SK-N-SH (cell line): ENCODE results near the gene SCARF1. TPM values are rescaled to one million over a fixed set of nuclear protein-coding genes. Genes with fewer than 3 reads are reported as not detected.
A peak's percentile ranks its signal among the peaks of the same experiment; 100 is the strongest.

Experiments used
- CTCF ChIA-PET: fragments of 300-600, 350-600 bp; formaldehyde crosslinking; extraction: SDS; loops from one replicate; lab custom pipeline; 2021; lab: Yijun Ruan, JAX
- POLR2A ChIA-PET: fragments of 350-600 bp; sonication (Branson Sonifier 250); formaldehyde crosslinking; extraction: SDS; loops from one replicate; lab custom pipeline; 2020; ENCODE audit warnings: antibody characterized with exemption, inconsistent platforms; lab: Yijun Ruan, JAX
- DNase-seq: peaks from one replicate; pipeline ENCODE4 v3.0.0; 2012
- H2AFZ ChIP-seq: fragments of 200-600 bp; sonication (generic); 2 replicates; pipeline ENCODE4 v1.8.1; 2016; ENCODE audit warnings: antibody characterized with exemption, mild to moderate bottlenecking, low read depth
- H3F3A ChIP-seq: fragments of 200-600 bp; sonication (generic); replicated peaks from 2 replicates; pipeline ENCODE3; 2016; ENCODE audit warnings: antibody characterized with exemption, mild to moderate bottlenecking; ENCODE audit not compliant: insufficient read depth
- H3K27ac ChIP-seq, 2 experiments: fragments of 200-500 bp in 1 of 2; fragments of 200-600 bp in 1 of 2; sonication (Bioruptor generic) in 1 of 2; sonication (generic), shearing (Covaris generic) in 1 of 2; 2 replicates each; pipeline versions ENCODE4 v1.5.1 to v1.6.1; 2014 to 2016; ENCODE audit warnings: low read depth in 2 of 2, inconsistent platforms in 1 of 2, low read length in 1 of 2, mild to moderate bottlenecking in 1 of 2, mixed read lengths in 1 of 2
- H3K27me3 ChIP-seq: fragments of 200-600 bp; sonication (generic), shearing (Covaris generic); 2 replicates; pipeline ENCODE4 v1.6.1; 2016; ENCODE audit warnings: mixed run types; ENCODE audit not compliant: insufficient read depth
- H3K36me3 ChIP-seq, 2 experiments: fragments of 200-500 bp in 1 of 2; fragments of 200-600 bp in 1 of 2; sonication (Bioruptor generic) in 1 of 2; sonication (generic) in 1 of 2; replicated peaks in 1 of 2; 2 replicates each; pipeline versions ENCODE3 to v1.5.1; 2014 to 2016; ENCODE audit warnings: low read length in 1 of 2, mild to moderate bottlenecking in 1 of 2; ENCODE audit not compliant: insufficient read depth in 2 of 2, control insufficient read depth in 1 of 2
- H3K4me1 ChIP-seq, 2 experiments: fragments of 200-500 bp in 1 of 2; fragments of 200-600 bp in 1 of 2; sonication (Bioruptor generic) in 1 of 2; sonication (generic), shearing (Covaris generic) in 1 of 2; 2 replicates each; pipeline versions ENCODE4 v1.5.1 to v1.6.1; 2014 to 2016; ENCODE audit warnings: low read depth in 1 of 2, low read length in 1 of 2, mixed run types in 1 of 2; ENCODE audit not compliant: insufficient read depth in 2 of 2, control insufficient read depth in 1 of 2
- H3K4me2 ChIP-seq: fragments of 200-600 bp; sonication (generic), shearing (Covaris generic); 2 replicates; pipeline ENCODE4 v1.6.1; 2017; ENCODE audit warnings: mixed run types
- H3K4me3 ChIP-seq, 2 experiments: fragments of 200-500 bp in 1 of 2; fragments of 200-600 bp in 1 of 2; sonication (Bioruptor generic) in 1 of 2; sonication (generic), shearing (Covaris generic) in 1 of 2; 2 replicates each; pipeline versions ENCODE4 v1.5.1 to v1.8.1; 2014 to 2016; ENCODE audit warnings: low read depth in 2 of 2, inconsistent platforms in 1 of 2, low read length in 1 of 2, mild to moderate bottlenecking in 1 of 2, mixed read lengths in 1 of 2, moderate library complexity in 1 of 2
- H3K79me2 ChIP-seq: fragments of 200-600 bp; sonication (generic); 2 replicates; pipeline ENCODE4 v1.8.1; 2017; ENCODE audit warnings: mild to moderate bottlenecking; ENCODE audit not compliant: insufficient read depth
- H3K9ac ChIP-seq: fragments of 200-600 bp; sonication (generic); 2 replicates; pipeline ENCODE4 v1.6.1; 2017; ENCODE audit warnings: mixed run types
- H3K9me2 ChIP-seq: fragments of 200-600 bp; sonication (generic); 2 replicates; pipeline ENCODE4 v1.6.1; 2017; ENCODE audit warnings: mixed run types
- H3K9me3 ChIP-seq: fragments of 200-600 bp; sonication (generic); 2 replicates; pipeline ENCODE4 v1.6.1; 2017; ENCODE audit warnings: mixed run types, mild to moderate bottlenecking, moderate library complexity
- H4K20me1 ChIP-seq: fragments of 200-600 bp; sonication (generic); 2 replicates; pipeline ENCODE4 v1.6.1; 2017; ENCODE audit warnings: mild to moderate bottlenecking, mixed run types; ENCODE audit not compliant: insufficient read depth
- CTCF ChIP-seq: fragments of 200-600 bp; sonication (generic); IDR thresholded peaks from 2 replicates; pipeline ENCODE4 v1.6.1; 2017; ENCODE audit warnings: antibody characterized with exemption, mild to moderate bottlenecking, moderate library complexity
- ELF1 ChIP-seq: IDR thresholded peaks from 2 replicates; pipeline ENCODE4 v1.4.0; 2012
- EP300 ChIP-seq, 2 experiments: IDR thresholded peaks; 2 replicates each; pipeline versions ENCODE4 v1.4.0 to v1.6.1; 2012; ENCODE audit warnings: borderline replicate concordance in 1 of 2, low read depth in 1 of 2, low read length in 1 of 2
- EZH2phosphoT487 ChIP-seq: fragments of 200-600 bp; sonication (generic); IDR thresholded peaks from 2 replicates; pipeline ENCODE4 v1.6.1; 2017; ENCODE audit warnings: low read depth, mixed run types, mild to moderate bottlenecking, antibody characterized with exemption, moderate library complexity, borderline replicate concordance
- FOSL2 ChIP-seq: IDR thresholded peaks from 2 replicates; pipeline ENCODE4 v1.4.0; 2012; ENCODE audit warnings: low read depth, mild to moderate bottlenecking, moderate library complexity, borderline replicate concordance
- GABPA ChIP-seq: IDR thresholded peaks from 2 replicates; pipeline ENCODE4 v1.4.0; 2012; ENCODE audit warnings: low read depth, mild to moderate bottlenecking
- IRF3 ChIP-seq: fragments of 150-350 bp; IDR thresholded peaks from 2 replicates; pipeline ENCODE4 v1.6.1; 2016; ENCODE audit warnings: mild to moderate bottlenecking, low read depth, low read length
- NFIC ChIP-seq: IDR thresholded peaks from 2 replicates; pipeline ENCODE4 v1.4.0; 2012; ENCODE audit warnings: borderline replicate concordance
- NRF1 ChIP-seq: IDR thresholded peaks from 2 replicates; pipeline ENCODE4 v1.6.1; 2012; ENCODE audit warnings: low read depth, mild to moderate bottlenecking, low read length
- RAD21 ChIP-seq: IDR thresholded peaks from 2 replicates; pipeline ENCODE4 v1.6.1; 2012; ENCODE audit warnings: mild to moderate bottlenecking, low read length
- REST ChIP-seq: IDR thresholded peaks from 2 replicates; pipeline ENCODE4 v1.6.1; 2012; ENCODE audit warnings: mild to moderate bottlenecking, low read depth, low read length, moderate library complexity
- SMC3 ChIP-seq: IDR thresholded peaks from 2 replicates; pipeline ENCODE4 v1.6.1; 2012; ENCODE audit warnings: low read depth, low read length, improper control_type of control experiment
- TAF1 ChIP-seq: IDR thresholded peaks from 2 replicates; pipeline ENCODE4 v1.6.1; 2012; ENCODE audit warnings: low read depth, mild to moderate bottlenecking, low read length, moderate library complexity, borderline replicate concordance
- USF1 ChIP-seq: IDR thresholded peaks from 2 replicates; pipeline ENCODE4 v1.4.0; 2012; ENCODE audit warnings: low read depth, borderline replicate concordance
- YY1 ChIP-seq: IDR thresholded peaks from 2 replicates; pipeline ENCODE4 v1.4.0; 2012; ENCODE audit warnings: low read depth, mild to moderate bottlenecking
- WGBS: methylation state at CpG from one replicate; pipeline ENCODE4 v1.1.6; 2017; ENCODE audit warnings: low lambda C conversion rate; 5-methylcytosine and 5-hydroxymethylcytosine counted together
- polyA plus RNA-seq, 3 experiments: library from polyadenylated mRNA; depleted of rRNA; stranded (reverse); fragments of >200 nt; gene quantifications; 2 replicates each; pipeline ENCODE4 v1.2.3, GENCODE V29; 2012

The SCARF1 gene
- polyA plus RNA-seq, 1 of the 3 experiments (the other 2 are of a cell fraction): 0.39 TPM

GRCh38 chr17:1648963-1649843 is 3.7 kb upstream of the SCARF1 start (continued):
- TF ChIP-seq IRF3 (no peak), USF1 (peak; percentile 20; the same call in 1 of the 2 replicates), REST (0 out of 2 replicates have a peak, but pooled peaks have one; percentile 21), TAF1 (peak; percentile 44; the same call in 1 of the 2 replicates), GABPA (no peak), FOSL2 (peak; percentile 71), EZH2phosphoT487 (no peak), SMC3 (peak; percentile 81; the same call in 1 of the 2 replicates), ELF1 (no peak)
- TF ChIP-seq, all 33 proteins: peak for 11

GRCh38 chr17:1648173-1648962 is 2.8 kb upstream of the SCARF1 start:
- Histone ChIP-seq H3F3A (peaks cover 35% of the 10 kb centered on the region), H3K4me3 (peak overlapping the region; percentile 28 to 46; a peak in 3 of 4 replicates), H3K4me2 (peak overlapping the region; percentile 71), H3K36me3 (peaks cover 26 to 27% of the 10 kb centered on the region in 2 experiments), H3K9me3 (no peaks in the 10 kb centered on the region), H4K20me1 (no peaks in the 10 kb centered on the region), H2AFZ (peak overlapping the region; percentile 68; the same call in 1 of the 2 replicates), H3K27ac (peak overlapping the region in 1 of 2 experiments; percentile 27; a peak in 2 of 4 replicates), H3K4me1 (peaks cover 13 to 23% of the 10 kb centered on the region in 2 experiments; a peak in 2 of 4 replicates), H3K9ac (peak overlapping the region; percentile 21; the same call in 1 of the 2 replicates), H3K9me2 (no peaks in the 10 kb centered on the region), H3K79me2 (no peaks in the 10 kb centered on the region), H3K27me3 (no peaks in the 10 kb centered on the region)
- ChIA-PET POLR2A (interaction anchor here (1.1 to 2.4 kb wide), 4 partner anchors 19 to 74 kb away, joined by 5 to 12 read pairs (median 7); partner anchors contain the start of gene SLC43A2), CTCF (interaction anchor here (0.7 to 6.8 kb wide), 26 partner anchors 9 to 217 kb away, joined by 3 to 65 read pairs (median 4); partner anchors contain the start of genes PRPF8 and SLC43A2)
- TF ChIP-seq YY1 (0 out of 2 replicates have a peak, but pooled peaks have one; percentile 57), NFIC (peak; percentile 25; the same call in 1 of the 2 replicates), CTCF (peak; percentile 67), RAD21 (peak; percentile 62; the same call in 1 of the 2 replicates), NRF1 (peak; percentile 52), EP300 (IDR thresholded peaks at IDR 0.05; ENCODE audit: borderline replicate concordance in 1 of 2, low read depth in 1 of 2, low read length in 1 of 2) (no peak)
- no peak for DNase-seq
- WGBS: 54% methylated on average over 24 of the region's 54 CpGs
